Measurements from ENCODE around the gene CREBBP.

CREBBP gene

DNA sequence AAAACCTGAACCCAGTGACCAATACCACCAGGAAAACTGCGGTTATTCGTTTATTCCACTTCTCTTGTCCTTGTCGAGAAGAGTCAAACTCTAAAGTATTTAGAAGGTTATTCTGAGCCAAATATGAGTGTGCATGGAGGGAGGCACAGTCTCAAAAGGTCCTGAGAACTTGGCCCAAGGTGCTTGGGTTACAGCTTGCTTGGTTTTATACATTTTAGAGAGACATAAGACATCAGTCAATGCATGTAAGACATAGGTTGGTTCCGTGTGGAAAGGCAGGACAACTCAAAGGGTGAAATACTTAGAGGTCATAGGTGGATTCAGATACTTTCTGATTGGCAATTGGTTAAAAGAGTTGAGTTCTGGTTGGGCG, 162.5 kb downstream of the CREBBP start:
- TF ChIP-seq POLR2AphosphoS5 (IDR thresholded peaks at IDR 0.05; ENCODE audit: low read depth, low read length) = no peak
- no peak for TF ChIP-seq FOXP2 (optimal IDR thresholded peaks at IDR 0.05; ENCODE audit: borderline replicate concordance, extremely low read depth, extremely low read length, insufficient read depth)
- no peak for TF ChIP-seq SIN3A (IDR thresholded peaks at IDR 0.05; ENCODE audit: borderline replicate concordance, insufficient read depth, low read length)
- TF ChIP-seq, protein P1, sequence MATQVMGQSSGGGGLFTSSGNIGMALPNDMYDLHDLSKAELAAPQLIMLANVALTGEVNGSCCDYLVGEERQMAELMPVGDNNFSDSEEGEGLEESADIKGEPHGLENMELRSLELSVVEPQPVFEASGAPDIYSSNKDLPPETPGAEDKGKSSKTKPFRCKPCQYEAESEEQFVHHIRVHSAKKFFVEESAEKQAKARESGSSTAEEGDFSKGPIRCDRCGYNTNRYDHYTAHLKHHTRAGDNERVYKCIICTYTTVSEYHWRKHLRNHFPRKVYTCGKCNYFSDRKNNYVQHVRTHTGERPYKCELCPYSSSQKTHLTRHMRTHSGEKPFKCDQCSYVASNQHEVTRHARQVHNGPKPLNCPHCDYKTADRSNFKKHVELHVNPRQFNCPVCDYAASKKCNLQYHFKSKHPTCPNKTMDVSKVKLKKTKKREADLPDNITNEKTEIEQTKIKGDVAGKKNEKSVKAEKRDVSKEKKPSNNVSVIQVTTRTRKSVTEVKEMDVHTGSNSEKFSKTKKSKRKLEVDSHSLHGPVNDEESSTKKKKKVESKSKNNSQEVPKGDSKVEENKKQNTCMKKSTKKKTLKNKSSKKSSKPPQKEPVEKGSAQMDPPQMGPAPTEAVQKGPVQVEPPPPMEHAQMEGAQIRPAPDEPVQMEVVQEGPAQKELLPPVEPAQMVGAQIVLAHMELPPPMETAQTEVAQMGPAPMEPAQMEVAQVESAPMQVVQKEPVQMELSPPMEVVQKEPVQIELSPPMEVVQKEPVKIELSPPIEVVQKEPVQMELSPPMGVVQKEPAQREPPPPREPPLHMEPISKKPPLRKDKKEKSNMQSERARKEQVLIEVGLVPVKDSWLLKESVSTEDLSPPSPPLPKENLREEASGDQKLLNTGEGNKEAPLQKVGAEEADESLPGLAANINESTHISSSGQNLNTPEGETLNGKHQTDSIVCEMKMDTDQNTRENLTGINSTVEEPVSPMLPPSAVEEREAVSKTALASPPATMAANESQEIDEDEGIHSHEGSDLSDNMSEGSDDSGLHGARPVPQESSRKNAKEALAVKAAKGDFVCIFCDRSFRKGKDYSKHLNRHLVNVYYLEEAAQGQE (IDR thresholded peaks at IDR 0.05; ENCODE audit: insufficient read depth in 1 of 2, low read depth in 2 of 2, low read length in 2 of 2) = no peak
- TF ChIP-seq TAF1 (IDR thresholded peaks at IDR 0.05; ENCODE audit: borderline replicate concordance, insufficient read depth, low read length) = no peak

DNA sequence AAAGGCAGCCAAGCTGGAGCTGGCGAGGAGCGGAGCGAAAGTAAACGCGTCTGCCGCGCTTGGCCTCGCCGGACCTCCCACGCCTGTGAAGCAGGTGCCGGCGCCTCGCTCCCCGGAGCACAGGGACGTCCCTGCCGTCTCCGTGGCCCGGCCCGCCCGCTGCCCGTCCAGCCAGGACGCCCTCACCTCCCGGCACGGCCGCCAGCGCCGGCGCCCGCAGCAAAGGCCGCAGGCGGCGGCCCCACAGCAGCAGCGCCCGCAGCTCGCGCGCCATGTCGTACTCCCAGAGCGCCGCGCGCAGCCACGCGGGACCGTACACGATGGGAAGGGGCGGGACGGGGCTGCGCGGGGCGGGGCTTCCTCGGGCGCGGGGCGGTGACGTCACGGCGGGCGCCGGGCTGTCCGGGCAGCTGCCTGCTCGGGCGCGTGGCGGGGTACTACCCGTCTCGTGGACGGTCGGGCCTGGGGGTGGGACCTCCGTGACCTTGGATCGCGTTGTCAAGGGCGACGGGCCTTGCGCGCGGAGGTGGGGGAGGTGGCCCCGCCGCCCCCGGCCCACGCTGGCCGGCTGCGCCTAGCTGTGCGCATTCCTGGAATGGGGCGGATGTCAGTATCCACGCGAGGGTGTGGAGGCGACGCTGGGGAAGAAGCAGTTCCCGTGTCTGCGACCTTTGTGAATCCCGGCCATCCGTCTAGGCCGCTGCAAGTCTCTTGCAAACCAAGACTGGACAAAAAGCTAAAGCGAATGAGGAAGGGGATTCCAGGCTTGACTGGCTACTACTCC, 163.1 kb downstream of the CREBBP start, which contains the start of gene TRAP1:
TSS of gene TRAP1 (minus strand) at position 290 of the 784 bp plus-strand sequence. CDS start at position 274, 16 bp downstream.
- TF ChIP-seq FOXP2 (optimal IDR thresholded peaks at IDR 0.05; ENCODE audit: borderline replicate concordance, extremely low read depth, extremely low read length, insufficient read depth) (peak; percentile 77), TAF1 (IDR thresholded peaks at IDR 0.05; ENCODE audit: borderline replicate concordance, insufficient read depth, low read length) (peak; percentile 80), POLR2AphosphoS5 (IDR thresholded peaks at IDR 0.05; ENCODE audit: low read depth, low read length) (peak; percentile 58), SIN3A (IDR thresholded peaks at IDR 0.05; ENCODE audit: borderline replicate concordance, insufficient read depth, low read length) (peak; percentile 66; the same call in 1 of the 2 replicates)
- TF ChIP-seq, protein P1 (IDR thresholded peaks at IDR 0.05; ENCODE audit: insufficient read depth in 1 of 2, low read depth in 2 of 2, low read length in 2 of 2) = peak in 1 of 2 experiments; percentile 43; a peak in 2 of 4 replicates

DNA sequence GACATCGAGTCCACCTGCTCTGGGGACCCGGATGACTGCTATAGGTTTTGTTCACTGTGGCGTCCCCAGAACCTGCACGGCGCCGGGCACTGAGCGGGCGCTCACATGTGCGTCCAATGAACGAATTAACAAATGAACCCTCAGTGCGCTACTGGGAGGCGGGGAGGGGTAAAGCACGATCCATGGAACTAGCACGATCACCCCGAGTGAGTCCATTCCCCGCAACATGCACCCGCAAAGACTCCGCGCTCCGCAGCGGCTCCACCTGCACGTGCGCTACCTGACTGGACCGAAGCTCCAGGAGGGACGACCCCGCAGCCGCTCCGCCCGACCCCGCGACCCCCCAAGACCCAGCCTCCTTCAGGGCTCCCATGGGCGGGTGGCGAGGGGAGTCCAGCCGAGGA, 163.7 kb downstream of the CREBBP start:
- TF ChIP-seq SIN3A (IDR thresholded peaks at IDR 0.05; ENCODE audit: borderline replicate concordance, insufficient read depth, low read length) (no peak), FOXP2 (optimal IDR thresholded peaks at IDR 0.05; ENCODE audit: borderline replicate concordance, extremely low read depth, extremely low read length, insufficient read depth) (no peak), POLR2AphosphoS5 (IDR thresholded peaks at IDR 0.05; ENCODE audit: low read depth, low read length) (no peak), TAF1 (IDR thresholded peaks at IDR 0.05; ENCODE audit: borderline replicate concordance, insufficient read depth, low read length) (no peak)
- TF ChIP-seq, protein P1 (IDR thresholded peaks at IDR 0.05; ENCODE audit: insufficient read depth in 1 of 2, low read depth in 2 of 2, low read length in 2 of 2) = no peak

DNA sequence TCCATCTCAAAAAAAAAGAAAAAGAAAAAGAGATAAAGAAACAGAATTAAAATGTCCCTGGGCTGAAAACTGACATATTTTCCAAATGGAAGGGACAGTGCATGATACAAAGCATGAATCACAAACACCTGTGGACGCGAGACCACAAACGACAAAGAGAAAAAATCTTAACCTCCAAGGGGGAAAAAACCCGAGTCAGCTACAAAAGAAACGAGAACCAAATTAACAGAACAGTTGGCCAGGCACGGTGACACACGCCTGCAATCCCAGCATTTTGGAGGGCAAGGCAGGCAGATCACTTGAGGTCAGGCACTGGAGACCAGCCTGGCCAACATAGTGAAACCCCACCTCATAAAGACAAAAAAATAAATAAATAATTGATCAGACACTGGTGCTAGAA, 165.1 kb downstream of the CREBBP start:
- TF ChIP-seq FOXP2 (optimal IDR thresholded peaks at IDR 0.05; ENCODE audit: borderline replicate concordance, extremely low read depth, extremely low read length, insufficient read depth) (no peak), TAF1 (IDR thresholded peaks at IDR 0.05; ENCODE audit: borderline replicate concordance, insufficient read depth, low read length) (no peak), SIN3A (IDR thresholded peaks at IDR 0.05; ENCODE audit: borderline replicate concordance, insufficient read depth, low read length) (no peak), POLR2AphosphoS5 (IDR thresholded peaks at IDR 0.05; ENCODE audit: low read depth, low read length) (no peak)
- TF ChIP-seq, protein P1 (IDR thresholded peaks at IDR 0.05; ENCODE audit: insufficient read depth in 1 of 2, low read depth in 2 of 2, low read length in 2 of 2) = no peak
